Activated CD4-positive, alpha-beta T cell treated with anti-CD3 and anti-CD28 coated beads, Interleukin-2, Interleukin-4, amounts not matched to agents 100 ng/mL and 50 ng/mL, durations not matched to agents 16 hours and 8 hours (primary cell): ENCODE measurements around the gene MRPS7.

Source experiments
- DNase-seq: peaks from one replicate; pipeline ENCODE4 v3.0.0-alpha.2; 2020; ENCODE audit warnings: low spot score

MRPS7 gene

DNA sequence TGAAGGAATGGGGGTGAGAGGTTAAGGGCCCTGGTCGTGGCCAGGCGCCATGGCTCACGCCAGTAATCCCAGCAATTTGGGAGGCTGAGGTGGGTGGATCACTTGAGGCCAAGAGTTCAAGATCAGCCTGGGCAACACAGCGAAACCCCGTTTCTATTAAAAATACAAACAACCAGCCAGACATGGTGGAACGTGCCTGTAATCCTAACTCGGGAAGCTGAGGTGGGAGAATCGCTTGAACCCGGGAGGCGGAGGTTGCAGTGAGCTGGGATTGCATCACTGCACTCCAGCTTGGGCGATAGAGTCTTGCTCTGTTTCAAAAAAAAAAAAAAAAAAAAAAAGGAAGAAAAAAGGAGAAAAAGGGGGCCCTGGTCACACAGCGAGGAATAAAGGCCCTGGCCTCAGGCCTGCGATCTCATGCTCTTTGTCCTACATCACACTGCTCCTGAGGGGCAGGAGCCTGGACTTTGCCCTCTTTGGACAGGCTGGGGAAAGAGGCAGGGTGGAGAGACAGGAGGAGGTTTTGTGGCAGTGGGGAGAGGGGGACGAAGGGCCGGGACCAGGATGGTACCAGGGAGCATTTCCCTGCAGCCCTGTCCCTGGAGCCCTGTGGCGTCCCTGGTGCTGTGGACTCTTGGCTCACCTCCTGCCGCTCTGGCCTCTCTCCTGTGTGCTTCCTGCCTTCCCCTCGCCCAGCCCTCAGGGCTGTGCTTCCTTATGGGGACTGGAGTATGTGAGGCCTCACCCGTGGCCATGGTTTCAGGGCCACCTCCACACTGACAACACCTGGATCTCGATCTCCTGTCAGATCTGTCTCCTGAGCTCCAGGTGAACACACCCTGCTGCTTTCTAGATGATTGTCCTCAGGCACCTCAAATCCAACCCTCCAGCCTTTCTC, 47.3 kb downstream of the MRPS7 start:
- no peak for DNase-seq

DNA sequence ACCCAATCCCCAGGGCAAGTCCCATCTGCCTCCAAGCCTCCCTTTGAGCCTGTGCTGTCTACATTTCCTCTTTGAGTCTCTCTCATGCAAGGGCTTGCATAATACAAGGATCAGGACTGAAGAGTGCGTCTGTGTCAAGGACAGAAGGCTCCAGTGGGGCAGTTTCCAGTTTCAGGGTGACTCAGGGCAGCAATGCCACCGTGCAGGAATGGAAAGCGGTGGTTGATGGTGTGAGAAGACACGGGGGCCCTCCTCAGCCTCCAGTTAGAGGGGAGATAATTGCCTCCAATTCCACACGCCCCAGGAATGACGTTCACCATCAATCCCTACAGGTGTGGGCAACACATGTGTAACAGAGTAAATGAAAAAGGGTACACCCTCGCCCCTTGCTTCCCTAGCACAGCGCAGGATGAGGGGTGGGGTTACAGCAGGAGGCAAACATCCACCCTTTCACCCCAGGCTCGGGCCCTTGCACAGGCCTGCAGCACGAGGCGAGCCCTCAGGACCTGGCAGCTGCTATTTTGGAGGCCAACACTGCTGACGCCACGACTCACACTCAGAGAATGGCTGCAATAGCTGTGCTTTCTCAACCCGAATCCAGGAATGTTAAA, 52.4 kb downstream of the MRPS7 start:
- peak; percentile 57 for DNase-seq

DNA sequence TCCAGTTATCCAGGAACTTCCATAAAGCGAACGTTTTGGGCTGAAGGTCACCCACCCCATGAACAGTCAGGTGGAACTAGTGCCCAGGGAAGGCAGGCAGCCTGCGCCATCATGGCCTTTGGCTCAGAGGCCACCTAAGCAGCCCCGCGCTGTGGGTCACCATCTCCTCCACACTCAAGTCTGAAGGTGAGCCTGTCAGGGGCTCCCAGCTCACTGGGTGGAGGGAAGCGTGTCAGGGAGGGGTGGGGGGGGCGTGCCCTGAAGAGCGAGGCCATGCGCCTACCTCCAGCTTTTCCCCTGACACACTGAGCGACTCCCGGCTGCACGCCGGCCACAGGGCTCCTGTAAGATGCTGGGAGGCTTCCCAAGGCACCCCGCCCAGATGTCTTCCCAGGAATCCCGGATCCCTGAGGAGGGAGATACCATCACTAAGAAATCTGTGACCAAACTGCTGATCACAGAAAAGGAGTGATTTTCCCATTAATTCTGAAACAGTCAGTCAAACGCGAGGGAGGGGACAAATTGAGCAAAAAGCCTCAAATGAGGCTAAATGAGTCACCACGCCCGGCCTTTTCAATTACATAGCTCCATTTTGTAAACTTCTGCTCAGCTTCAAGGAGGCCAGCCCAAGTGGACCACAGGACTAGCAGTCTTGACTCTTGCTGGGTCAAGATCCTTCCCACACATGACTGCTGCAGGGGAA, 54.0 kb downstream of the MRPS7 start:
- peak; percentile 65 for DNase-seq
